Ovary (tissue), 3 donors: ENCODE data around the gene SLC12A8.

Source experiments
- CTCF ChIP-seq, 3 donors: fragments of 450-650 bp in 2 of 3; fragments of 200-600 bp in 1 of 3; IDR thresholded peaks; one replicate each; pipeline versions ENCODE4 v1.5.1 to v1.8.0; 2016 to 2022; ENCODE audit warnings: antibody characterized with exemption in 3 of 3, mild to moderate bottlenecking in 1 of 3
- EP300 ChIP-seq: sonication (generic); formaldehyde crosslinking; IDR thresholded peaks from one replicate; pipeline ENCODE4 v1.6.1; 2017; ENCODE audit warnings: antibody characterized with exemption
- POLR2A ChIP-seq: fragments of 450-650 bp; IDR thresholded peaks from one replicate; pipeline ENCODE4 v1.6.1; 2017; ENCODE audit warnings: antibody characterized with exemption, mild to moderate bottlenecking, moderate library complexity
- donor health status: DM: no; HTN: no; CAD: no.

GRCh38 chr3:125234831-125235230, 22.3 kb upstream of the SLC12A8 start:
- no peak for TF ChIP-seq POLR2A
- TF ChIP-seq CTCF (IDR thresholded peaks at IDR 0.05): no peak
- TF ChIP-seq EP300: no peak
